GM18909 (cell line): Measurements from ENCODE around the gene LMAN1L.

Experiments used
- ATAC-seq: cut with Tn5 transposase; IDR thresholded peaks from one replicate; pipeline ENCODE4 v1.9.1; 2021; ENCODE audit warnings: mild to moderate bottlenecking; ENCODE audit not compliant: unreplicated experiment, poor library complexity

Gene LMAN1L

DNA sequence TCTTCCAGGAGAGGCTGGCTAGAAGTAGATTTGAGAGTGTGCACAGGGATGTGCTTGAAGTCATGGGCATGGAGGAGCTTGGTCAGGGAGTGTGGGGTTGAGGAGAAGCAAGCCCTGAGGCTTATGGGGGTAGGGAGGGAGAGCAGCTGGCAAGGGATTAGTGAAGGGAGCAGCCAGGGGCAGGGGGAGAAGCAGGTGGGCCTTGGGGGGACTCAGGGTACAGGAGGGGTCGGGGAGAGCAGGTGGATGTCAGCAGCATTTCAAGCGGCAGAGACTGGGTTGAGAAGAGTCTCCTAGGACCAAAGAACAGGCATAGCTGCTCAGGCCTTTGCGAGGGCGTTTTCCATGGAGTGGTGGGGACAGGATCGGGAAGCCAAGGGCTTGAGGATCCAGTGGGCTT is 3.4 kb upstream of the LMAN1L start:
- ATAC-seq = no peak

DNA sequence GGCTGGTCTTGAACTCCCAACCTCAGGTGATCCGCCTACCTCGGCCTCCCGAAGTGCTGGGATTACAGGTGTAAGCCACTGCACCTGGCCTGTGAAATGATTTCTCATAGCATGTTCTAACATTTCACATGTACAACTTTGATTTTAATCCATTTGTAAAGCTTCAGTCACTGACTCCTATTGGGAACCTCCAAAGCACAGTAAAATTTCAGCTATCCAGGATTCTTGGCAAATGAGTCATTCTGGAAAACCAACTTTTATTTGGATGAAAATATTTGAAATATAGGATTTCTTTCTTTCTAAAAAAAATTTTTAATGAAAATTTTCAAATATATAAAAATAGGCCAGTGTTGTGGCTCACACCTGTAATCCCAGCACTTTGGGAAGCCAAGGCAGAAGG is 2.7 kb upstream of the LMAN1L start:
- ATAC-seq = no peak

DNA sequence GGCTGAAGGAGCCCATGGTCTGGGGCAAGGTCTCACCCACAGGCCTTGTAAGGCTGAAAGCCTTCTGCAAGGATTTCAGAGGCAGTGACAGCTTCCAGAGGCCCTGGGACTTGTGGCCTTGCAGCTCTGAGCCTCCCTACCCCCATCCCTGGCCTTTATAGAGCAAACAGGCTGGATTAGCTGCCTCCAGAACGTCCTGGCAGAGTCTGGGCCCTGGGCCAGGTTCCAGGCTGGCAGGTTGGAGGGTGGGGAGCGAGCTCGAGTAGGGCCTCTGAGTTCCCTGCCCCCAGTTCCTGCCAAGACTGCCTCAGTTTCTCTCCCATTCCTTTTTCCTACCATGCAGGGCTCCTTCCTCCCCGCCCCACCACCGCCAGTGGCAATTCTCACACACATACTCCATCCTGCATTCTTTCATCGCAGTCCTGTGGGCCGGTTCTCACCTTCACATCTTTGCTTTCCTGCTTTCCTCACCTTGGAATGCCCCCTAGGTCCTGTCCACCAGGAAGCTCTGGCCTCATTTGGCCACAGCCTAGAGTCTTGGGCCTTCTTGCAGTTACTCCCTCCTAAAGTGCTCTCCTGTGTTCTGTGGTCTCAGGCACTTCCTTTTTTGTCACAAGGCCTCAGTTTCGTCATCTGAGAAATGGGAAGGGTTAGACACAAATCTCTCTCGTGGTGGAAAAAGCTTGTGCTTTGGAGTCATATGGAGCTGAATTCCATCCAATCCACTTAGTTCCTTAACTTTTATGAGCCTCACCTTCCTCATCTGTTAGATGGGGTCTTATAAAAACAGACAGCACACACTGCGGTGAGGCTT is 2.7 kb downstream of the LMAN1L start:
- ATAC-seq = no peak

DNA sequence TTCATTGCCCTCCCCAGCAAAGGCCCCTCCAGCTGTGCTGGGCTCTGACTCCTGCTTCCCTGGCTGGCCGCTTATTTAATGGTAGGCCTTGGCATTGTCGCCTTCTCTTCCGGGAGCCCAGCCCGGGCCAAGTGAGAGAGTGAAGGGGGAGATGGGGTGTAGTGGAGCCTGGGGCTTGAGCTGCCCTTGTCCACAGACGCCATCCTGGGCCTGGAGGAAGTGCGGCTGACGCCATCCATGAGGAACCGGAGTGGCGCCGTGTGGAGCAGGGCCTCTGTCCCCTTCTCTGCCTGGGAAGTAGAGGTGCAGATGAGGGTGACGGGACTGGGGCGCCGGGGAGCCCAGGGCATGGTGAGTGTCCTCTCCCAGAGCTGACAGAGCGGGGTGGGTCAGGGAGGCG is 3.3 kb downstream of the LMAN1L start:
- no peak for ATAC-seq

DNA sequence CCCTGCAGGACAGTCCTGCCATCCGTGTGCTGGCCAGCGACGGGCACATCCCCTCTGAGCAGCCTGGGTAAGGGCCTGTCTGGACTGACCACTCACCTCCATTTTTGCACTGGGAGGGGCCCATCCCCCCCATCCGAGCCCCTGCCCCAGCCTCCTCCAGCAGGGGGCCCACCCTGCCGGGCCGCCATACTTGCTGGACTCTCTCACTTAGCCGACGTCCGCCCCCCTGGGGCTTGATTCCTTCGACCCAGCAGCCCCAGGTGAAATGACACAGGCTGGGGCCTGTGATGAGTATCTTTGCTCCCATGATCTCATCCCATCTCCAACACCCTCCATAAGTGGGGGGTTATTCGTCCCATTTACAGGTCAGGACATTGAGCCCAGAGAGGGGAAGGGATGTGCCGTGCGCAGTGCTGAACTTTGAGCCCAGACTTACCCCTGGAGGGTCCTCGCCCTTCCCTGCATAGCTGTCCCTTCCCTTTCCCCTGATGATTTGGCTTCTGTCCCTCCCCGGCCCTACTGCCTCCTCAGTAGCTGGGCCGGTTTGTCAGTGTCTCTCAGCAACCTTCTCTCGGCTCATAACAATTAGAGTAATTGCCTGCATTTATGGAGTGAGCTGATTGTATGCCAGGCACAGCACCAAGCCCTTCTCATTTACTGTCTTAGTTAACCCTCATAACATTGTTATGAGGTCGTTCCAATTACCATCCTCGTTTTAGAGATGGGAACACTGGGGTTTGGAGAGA is 4.2 kb downstream of the LMAN1L start:
- no peak for ATAC-seq

DNA sequence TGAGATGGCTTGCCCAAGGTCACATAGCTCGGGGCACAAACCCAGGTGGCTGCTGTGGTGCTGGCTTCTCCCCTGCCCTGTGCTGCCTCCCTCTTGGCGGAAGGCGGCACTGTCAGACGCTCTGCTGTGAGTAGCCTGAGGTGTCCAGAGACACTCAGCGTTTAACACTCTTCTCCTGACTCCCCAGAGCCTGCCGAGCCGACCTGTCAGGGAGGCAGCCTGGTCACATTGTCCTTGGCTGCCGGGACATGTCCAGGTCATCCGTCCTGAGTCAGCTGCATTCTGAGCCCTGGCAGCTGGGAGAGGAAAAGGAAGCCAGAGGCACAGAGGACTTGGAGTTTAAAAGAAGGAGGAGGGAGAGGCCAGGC is 4.7 kb downstream of the LMAN1L start:
- no peak for ATAC-seq

DNA sequence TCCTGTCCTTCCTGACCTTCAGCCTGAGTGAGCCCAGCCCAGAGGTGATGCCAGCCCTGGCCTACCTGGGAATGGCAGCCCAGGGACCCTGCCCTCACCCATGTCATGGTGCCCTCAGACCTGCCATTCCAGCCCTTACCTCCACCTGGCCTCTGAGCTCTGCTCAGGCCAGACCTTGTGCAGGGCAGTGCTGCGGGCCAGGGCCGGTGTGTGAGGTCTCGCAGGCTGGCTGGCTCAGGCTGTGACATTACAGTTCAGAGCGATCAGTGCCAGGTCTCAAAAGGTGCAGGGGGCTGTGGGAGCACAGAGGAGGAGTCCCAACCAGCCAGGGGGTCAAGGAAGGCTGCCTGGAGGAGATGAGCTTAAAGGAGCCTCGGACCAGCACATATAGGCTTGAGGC is 7.4 kb downstream of the LMAN1L start:
- ATAC-seq = no peak

DNA sequence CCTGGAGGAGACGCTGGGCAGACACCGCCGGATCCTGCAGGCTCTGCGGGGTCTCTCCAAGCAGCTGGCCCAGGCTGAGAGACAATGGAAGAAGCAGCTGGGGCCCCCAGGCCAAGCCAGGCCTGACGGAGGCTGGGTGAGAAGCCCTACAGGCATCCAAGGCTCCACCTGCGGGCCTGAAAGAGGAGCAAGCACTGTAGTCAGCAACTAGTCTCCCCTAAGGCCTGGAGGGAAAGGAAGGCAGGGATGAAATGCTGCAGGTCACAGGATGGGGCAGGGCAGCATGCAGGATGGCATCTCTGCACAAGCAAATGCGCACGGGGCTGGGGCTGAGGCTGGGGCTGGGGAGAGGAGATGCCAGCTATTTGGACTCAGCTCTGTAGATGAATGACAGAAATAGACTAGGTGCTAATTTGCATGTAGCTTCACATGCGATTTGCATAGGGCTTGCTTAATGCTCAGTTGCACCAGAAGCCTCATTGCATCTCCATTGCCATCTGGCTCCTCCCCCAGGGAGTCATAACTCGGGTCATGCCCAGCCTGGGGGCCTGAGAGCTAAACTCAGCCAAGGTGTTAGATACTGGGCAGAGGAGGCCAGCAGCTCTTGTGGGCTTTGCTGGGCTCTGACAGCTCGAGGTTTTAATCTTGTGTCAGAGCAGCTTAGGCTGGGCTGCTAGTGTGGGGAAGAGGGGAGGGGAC is 8.6 kb downstream of the LMAN1L start:
- ATAC-seq = peak; percentile 75

DNA sequence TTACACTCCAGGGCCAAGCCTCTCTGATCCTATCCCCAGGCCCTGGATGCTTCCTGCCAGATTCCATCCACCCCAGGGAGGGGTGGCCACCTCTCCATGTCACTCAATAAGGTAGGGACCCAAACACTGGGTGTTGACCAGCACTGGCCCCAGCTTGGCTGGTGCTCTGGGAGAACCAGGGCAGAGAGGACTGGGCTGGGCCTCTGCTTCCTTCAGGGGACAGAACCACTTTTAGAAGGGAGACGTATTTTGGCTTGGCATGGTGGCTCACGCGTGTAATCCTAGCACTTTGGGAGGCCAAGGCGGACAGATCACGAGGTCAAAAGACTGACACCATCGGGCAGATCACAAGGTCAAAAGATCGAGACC is 9.1 kb downstream of the LMAN1L start:
- no peak for ATAC-seq

DNA sequence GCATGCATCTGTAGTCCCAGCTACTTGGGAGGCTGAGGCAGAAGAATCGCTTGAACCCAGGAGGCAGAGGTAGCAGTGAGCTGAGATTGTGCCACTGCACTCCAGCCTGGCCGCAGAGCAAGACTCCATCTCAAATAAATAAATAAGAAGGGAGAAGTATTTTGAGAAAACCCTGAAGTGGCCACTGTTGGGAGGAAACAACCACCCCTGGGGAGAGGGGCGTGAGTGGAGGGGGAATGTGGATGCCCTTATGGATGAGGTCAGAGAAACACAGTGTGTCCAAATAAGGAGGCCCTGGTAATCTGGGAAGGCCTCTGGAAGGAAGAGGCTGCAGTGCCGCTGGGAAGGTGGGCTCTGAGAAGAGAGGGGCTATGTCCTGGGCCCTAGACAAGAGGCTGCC is 9.6 kb downstream of the LMAN1L start:
- ATAC-seq = no peak

DNA sequence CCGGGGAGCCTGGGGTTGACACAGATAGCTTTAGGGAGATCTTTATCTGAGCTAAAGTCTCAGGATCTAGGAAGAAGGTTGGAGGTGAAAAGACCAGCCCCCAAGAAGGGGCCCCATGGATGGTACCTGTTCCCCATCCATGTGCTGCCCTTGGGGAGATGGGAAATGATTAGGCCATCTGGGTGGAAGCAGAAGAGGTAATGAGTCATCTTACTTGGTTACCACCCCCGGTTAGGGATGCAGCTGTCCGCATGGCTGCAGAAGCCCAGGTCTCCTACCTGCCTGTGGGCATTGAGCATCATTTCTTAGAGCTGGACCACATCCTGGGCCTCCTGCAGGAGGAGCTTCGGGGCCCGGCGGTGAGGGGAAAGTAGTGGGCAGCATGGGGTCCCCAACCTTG is 10.7 kb downstream of the LMAN1L start:
- no peak for ATAC-seq

DNA sequence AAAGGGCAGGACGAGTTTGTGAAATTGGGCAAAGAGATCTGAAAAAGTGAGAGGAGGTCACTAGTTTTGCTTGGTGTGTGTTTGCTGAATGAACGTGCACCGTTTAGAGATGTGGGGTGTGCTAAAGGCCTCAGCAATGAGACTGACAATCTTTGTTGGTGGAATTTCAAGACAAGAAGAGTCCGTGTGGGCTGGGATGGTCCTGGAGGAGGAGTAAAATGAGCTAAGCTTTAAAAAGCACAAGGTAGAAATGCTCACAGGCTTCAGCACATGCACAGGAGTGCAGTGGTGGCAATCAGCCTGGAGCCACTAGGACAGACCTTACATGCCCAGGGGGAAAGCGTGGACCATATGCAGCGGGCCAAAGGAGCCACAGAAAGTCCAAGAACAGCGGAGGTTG is 12.3 kb downstream of the LMAN1L start:
- no peak for ATAC-seq

DNA sequence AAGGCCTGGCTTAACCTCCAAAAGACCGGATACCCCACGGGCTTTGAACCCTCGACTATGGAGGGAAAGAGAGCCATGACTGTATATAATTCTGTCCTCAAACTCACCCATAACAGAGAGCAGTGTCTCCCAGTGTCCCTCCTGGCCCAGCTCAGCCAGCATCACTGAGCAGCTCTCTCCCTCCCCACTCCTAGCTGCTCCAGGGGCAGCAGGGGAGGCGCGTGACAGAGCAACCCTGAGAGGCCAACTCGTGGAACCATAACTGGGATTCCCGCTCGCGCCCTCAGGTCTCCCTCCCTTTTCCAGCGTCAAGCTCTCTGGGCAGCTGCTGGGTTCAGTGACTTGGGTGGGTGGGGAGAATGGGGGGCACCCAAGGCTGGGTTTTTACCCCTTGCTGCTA is 13.2 kb downstream of the LMAN1L start:
- ATAC-seq = no peak

DNA sequence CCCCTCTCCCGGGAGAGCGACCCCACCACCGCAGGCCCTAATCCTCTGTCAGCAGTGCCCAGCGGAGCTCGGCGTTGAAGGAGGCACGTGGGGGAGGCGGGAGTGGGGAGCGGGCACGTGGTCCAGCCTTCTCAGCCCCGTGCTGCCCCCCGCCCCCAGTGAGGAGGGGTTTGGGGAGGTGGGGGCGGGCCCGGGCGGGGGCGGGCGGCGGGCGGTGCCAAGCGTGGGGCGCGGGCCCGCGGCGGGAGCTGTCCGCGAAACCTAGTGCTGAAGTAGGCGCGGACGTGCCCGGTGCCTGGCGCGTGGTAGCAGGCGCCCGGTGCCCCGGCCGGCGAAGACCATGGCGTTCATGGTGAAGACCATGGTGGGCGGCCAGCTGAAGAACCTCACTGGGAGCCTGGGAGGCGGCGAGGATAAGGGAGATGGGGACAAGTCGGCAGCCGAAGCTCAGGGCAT is 13.8 kb downstream of the LMAN1L start, which contains the start of gene CPLX3:
Gene CPLX3, plus strand, starts transcription at position 264 of the 456 bp plus-strand sequence. Its CDS starts 77 bp downstream, at position 341.
- no peak for ATAC-seq

DNA sequence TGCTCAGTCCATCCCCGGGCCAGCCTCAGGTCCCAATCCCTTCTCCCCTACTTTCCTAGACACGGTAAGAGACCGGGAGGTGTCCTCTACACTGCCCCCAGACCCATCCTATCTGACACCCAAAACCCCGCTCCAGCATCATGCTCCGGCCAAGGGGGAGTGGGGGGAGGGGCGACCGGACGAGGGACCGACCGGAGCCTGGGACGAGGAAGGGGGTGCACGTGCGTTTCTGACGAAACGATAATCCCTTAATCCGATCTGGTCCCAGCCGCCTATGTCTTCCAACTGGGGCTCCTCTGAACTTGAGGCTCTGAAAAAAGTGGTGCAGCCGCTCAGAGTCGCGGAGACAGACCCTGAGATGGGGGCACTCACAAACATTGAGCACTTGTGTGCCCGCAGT is 14.3 kb downstream of the LMAN1L start:
- no peak for ATAC-seq

DNA sequence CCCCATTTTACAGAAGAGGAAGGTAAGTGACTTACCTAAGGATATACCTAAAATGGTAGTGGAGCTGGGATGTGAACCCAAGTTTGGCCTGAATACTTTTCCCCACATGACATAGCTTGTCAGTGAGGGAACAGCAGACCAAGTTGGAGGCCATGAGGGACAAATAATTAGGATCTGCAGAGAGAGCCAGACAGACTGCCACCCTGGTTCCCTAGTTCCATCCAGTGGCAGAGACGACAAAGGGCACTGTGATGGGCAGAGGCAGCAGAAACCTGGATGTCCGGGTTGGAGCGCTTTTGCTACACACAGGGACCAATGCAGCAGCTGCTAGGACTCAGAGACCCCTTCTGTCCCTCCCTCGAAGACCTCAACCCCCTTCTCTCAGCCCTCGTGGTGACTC is 15.0 kb downstream of the LMAN1L start:
- no peak for ATAC-seq

DNA sequence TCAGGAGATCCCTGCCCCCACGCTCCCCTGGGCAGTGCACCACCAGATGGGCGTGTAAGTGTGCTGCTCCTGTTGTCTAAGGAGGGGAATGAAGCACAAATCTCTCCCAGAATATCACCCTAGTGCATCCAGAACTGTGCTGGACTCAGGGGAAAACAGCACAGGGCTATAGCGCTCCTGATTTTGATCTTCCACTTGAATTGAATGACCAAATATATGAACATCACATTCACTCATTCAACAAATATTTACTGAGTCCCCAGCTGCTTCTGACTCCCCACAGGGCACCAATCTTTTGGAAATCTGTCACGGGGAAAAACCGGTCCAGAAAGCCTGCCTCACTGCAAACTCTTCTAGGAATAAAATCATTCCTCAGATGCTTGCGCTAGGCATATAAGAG is 16.2 kb downstream of the LMAN1L start:
- no peak for ATAC-seq

DNA sequence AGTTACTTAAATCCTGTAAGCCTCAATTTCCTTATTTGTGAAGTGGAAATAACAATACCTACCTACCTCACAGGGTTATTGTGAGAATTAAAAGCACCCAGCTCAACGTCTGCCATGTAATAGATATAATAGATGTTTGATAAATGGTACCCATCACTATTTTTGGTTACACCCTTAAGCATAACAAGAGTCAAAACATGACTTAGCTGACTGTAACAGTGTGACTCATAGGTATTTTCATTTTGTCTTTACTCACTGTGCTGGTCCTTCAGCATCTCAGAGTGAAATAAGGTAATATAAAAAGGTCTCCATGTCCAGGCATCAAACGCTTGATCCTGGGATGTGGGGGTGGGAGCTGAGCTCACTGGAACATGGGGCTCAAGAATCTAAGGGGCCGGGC is 16.9 kb downstream of the LMAN1L start:
- no peak for ATAC-seq

DNA sequence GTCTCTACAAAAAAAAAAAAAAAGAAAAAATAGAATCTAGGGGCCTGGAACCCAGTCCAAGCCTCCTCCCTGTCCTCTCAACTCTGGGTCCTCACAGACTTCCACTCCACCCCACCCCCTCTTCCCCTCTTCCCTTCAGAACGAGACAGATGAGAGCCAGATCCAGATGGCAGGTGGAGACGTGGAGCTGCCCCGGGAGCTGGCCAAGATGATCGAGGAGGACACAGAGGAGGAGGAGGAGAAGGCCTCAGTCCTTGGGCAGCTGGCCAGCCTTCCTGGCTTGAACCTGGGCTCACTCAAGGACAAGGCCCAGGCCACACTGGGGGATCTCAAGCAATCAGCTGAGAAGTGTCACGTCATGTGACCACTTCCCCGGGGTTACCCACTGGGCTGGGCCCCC is 17.4 kb downstream of the LMAN1L start:
- ATAC-seq = no peak

DNA sequence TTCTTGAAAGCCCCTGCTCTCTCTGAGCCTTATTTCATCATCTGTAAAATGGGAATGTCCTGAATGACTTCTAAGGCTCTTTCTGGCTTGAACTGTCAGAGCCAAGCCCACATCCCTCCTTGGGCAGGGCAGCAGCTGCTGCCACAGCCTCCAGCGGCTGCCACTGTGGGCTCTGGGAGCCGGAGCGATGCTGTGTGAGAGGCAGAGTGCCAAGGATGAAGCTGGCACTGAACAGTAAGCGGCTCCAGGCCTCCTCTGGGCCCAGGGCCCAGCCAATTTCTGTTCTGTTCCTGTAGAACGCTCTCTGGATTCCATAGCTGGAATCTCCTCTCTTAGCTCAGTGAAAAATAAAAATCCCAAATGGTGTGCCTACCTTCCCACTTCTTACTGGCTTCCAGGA is 18.2 kb downstream of the LMAN1L start:
- ATAC-seq = no peak

DNA sequence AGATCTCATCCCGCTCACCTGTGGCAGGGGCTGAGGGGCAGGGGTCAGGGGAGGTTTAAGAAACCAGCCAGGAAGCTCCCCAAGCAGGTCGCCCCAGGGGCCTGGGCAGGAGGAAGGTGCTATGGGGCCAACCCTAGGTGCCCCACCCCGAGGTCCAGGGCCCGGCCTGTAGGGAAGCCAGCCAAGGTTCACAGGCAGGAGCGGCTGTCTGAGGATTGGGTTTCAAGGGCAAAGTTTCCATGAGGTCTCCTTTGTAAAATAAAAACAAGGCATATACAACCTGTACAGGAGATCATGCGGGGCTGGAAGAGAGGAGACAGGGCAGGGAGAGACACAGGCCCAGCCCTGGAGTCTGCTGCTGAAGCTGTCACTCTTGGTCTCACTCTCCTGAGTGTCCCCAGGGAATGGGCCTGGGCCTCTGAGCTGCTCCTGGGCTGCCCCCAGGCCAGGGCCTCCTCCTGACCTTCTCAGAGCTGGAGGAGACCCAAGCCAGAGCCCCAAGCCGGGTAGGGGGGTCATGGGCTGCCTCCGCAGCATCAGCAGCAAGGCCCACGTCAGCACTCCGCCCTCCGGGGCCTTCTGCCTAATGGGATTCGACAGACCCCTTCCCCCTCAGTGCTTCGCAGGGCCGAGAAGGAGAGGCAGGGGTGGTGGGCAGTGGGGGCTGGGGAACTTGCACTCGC is 19.3 kb downstream of the LMAN1L start:
- ATAC-seq = no peak
